GM21786 (cell line): ENCODE results near the gene FMO2.

Experiments
- ATAC-seq: cut with Tn5 transposase; IDR thresholded peaks from one replicate; pipeline ENCODE4 v1.9.1; 2021; ENCODE audit not compliant: unreplicated experiment

FMO2 gene

DNA sequence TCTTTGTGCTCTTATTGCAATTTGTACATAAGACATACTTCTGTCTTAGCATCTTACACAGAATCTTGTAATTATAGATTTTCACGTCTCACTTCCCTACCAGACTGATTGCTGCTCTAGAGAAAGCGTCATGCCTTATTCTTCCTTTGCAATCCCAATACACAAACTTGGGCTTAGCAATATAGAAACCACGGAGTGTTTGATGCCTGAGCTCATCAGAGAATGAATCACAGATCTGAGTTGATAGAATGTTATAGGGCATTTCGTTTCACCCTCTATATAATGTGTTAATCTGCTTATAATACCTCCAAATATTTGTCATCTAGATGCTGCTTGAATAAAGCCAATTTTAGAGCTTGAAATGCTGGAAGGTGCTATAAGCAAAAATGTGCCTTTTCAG is 69.8 kb downstream of the FMO2 start:
- ATAC-seq: no peak

DNA sequence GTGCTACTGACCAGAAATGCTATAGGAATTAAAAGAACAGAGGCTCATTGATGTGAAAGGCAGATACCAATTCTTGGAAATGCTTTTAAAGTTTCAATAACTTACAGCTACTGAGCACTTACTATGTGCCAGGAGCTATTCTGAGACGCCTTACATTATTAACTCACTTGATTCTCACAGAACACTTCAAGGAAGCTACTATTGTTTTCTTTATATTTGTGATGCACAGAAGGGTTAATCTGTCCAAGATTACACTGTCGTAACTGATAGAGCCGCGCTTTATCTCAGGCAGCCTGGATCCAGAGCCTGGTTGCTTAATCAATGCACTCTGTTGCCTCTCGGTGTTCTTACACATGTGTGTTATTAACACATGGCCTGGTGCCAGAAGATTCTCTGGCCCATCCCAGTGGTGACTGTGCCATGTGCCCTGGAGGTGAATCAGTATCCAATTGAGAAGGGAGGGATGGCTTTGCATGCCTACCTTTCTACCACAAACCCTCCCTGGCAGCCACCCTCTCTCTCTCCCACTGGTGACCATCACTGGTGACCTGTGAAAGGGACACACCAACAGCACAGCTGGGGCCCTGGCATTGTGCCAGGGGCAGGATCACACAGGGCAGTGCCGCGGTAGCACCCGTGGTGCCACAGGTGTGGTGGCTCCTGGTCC is 72.0 kb downstream of the FMO2 start:
- ATAC-seq: no peak

DNA sequence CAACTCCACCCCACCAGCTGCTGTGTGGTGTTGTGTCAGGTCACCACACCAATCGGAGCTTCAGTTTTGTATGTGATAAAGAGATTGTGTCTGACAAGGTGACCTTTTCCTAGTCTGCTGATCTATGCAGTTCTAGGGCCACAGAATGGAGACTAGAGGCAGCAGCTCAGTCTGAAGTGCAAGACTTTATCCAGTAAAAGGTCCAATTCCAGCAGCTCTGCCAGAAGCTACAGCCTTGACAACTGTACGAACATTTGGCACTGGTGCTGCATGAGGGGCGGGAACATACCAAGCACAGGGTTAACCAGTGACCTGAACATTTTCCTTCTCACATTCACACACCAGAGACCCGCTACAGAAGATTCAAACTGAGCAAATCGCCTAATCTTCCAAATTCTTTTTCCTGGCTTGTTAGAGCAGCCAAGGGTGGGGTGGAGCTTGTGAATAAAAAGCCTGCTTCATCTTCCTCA is 72.5 kb downstream of the FMO2 start:
- ATAC-seq: no peak

DNA sequence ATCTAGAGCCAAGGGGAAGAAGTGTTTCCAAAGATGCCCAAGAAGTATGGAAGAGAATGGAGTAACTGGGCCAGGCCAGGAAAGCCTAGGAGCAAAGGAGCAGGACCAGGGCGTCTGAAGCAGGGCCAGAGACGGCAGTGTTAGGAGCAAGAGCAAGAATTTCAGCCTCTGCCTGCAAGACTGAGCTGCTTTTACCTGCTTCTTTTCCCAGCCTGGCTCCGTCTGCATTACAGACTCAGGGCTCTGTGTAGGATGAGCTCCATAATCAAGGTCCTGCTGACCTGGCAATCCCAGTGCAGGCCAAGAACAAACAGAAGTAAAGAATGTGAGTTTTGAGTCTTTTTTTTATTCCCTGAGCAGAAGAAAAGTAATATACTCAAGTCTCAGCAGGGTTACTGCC is 73.3 kb downstream of the FMO2 start:
- ATAC-seq: no peak

DNA sequence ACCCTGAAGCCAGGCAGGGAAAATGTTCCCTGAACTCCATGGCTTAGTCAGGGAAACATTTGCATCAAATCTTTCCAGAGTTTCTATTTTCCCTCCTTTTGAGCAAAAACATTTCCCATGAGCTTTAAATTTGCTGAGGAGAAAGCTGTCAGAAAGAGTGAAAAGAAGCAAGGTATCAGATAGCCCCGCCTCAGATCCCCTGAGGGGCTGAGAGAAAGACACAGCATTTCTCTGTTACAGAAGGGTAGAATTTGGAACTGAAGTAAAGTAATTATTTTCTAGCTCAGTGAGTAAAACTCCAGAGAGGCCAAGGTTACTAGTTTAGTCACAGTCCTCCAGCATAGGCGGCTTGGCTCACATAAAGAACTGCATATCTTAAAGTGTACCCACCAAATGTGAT is 73.8 kb downstream of the FMO2 start:
- ATAC-seq: no peak
